Measurements from ENCODE around the gene UNC13A.

DNA sequence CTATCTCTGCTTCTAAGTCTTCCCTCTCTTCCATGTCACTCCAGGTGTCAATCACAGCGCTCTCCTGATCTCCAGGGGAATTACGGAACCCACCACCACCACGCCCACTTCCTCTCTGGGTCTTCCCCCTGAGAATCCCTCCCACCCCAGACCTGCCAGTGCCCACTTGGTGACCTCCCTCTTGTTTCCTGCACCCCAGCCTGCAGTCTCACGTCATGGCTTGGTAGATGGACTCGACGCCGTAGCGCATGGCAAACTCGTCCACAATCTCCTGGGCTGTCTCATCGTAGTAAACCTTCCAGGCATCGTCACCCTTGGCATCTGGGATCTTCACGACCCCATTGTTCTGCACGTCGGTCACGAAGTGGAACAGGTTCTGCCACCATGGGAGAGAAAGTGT lies 47.0 kb downstream of the UNC13A start:
- TF ChIP-seq, protein P1, sequence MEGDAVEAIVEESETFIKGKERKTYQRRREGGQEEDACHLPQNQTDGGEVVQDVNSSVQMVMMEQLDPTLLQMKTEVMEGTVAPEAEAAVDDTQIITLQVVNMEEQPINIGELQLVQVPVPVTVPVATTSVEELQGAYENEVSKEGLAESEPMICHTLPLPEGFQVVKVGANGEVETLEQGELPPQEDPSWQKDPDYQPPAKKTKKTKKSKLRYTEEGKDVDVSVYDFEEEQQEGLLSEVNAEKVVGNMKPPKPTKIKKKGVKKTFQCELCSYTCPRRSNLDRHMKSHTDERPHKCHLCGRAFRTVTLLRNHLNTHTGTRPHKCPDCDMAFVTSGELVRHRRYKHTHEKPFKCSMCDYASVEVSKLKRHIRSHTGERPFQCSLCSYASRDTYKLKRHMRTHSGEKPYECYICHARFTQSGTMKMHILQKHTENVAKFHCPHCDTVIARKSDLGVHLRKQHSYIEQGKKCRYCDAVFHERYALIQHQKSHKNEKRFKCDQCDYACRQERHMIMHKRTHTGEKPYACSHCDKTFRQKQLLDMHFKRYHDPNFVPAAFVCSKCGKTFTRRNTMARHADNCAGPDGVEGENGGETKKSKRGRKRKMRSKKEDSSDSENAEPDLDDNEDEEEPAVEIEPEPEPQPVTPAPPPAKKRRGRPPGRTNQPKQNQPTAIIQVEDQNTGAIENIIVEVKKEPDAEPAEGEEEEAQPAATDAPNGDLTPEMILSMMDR (IDR thresholded peaks at IDR 0.05) = no peak
- TF ChIP-seq YY1 (IDR thresholded peaks at IDR 0.05; ENCODE audit: low read depth) (no peak), FOXM1 (IDR thresholded peaks at IDR 0.05; ENCODE audit: low read depth) (no peak), SMC3 (IDR thresholded peaks at IDR 0.05; ENCODE audit: low read depth, low read length) (no peak), SIN3A (IDR thresholded peaks at IDR 0.05; ENCODE audit: borderline replicate concordance, low read depth, low read length) (no peak), CHD2 (IDR thresholded peaks at IDR 0.05; ENCODE audit: low read length, partially characterized antibody) (no peak), EP300 (IDR thresholded peaks at IDR 0.05; ENCODE audit: borderline replicate concordance in 1 of 2, low read depth in 1 of 2, low read length in 1 of 2) (no peak)
